NCI-H2107 treated with DMSO at 0.1 percent for 48 hours (cell line): Measurements from ENCODE around the gene CDC34.

Experiments
- DNase-seq: peaks from one replicate; lab custom pipeline; 2025; ENCODE audit not compliant: unreplicated experiment; lab: John Stamatoyannopoulos, UW

CDC34 gene

DNA sequence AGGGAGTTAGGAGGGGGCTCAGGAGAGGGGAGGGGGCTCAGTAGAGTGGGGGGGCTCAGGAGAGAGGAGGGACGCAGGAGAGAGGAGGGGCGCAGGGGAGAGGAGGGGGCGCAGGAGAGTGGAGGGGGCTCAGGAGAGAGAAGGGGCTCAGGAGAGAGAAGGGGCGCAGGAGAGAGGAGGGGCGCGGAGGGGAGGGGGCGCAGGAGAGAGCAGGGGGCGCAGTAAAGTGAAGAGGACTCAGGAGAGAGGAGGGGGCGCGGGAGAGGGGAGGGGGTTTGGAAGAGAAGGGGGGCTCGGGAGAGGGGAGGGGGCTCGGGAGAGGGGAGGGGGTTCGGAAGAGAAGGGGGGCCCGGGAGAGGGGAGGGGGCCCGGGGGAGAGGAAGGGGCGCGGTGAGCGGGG, 34.6 kb upstream of the CDC34 start:
- no peak for DNase-seq

DNA sequence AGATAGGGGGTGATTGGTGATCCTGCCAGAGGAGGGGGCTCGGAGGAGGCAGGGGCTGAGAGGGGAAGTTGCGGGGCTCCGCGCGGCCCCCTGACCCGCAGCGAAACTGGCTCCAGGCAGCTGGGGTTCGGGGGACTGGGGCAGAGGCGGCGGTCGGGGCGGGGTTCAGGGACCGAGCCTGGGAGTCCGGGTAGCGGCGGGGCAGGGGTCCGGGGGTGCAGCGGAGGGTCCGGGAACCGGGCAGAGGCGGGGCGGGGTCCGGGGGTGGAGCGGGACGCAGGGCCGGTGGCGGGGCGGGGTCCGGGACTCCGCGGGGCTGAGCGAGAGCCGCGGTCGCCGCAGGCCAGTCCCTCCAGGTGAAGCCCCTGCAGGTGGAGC, 34.1 kb upstream of the CDC34 start:
- no peak for DNase-seq

DNA sequence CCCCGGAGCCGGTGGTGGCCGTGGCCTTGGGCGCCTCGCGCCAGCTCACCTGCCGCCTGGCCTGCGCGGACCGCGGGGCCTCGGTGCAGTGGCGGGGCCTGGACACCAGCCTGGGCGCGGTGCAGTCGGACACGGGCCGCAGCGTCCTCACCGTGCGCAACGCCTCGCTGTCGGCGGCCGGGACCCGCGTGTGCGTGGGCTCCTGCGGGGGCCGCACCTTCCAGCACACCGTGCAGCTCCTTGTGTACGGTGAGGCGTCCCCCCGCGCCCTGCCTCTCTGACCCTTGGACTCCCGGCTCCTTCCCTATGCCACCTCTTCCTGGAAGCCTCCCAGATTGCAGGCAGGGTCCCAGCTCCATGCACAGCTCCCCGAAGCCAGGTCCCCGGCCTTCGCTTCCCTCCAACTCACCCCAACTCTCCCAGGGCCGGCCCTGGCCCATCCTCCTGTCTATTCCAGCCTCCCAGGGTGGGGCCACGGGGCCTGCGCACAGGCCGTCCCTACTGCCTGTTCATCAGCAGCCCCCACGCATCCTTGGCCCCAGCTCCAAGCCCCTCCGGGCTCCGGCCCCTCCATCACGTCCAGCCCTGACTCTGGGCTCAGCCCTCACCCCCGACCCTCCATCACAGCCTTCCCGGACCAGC, 33.6 kb upstream of the CDC34 start:
- no peak for DNase-seq

DNA sequence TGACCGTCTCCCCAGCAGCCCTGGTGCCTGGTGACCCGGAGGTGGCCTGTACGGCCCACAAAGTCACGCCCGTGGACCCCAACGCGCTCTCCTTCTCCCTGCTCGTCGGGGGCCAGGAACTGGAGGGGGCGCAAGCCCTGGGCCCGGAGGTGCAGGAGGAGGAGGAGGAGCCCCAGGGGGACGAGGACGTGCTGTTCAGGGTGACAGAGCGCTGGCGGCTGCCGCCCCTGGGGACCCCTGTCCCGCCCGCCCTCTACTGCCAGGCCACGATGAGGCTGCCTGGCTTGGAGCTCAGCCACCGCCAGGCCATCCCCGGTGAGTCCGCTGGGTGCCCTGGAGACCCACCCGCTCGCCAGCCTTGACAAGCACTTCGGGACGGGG, 33.1 kb upstream of the CDC34 start:
- DNase-seq: no peak

DNA sequence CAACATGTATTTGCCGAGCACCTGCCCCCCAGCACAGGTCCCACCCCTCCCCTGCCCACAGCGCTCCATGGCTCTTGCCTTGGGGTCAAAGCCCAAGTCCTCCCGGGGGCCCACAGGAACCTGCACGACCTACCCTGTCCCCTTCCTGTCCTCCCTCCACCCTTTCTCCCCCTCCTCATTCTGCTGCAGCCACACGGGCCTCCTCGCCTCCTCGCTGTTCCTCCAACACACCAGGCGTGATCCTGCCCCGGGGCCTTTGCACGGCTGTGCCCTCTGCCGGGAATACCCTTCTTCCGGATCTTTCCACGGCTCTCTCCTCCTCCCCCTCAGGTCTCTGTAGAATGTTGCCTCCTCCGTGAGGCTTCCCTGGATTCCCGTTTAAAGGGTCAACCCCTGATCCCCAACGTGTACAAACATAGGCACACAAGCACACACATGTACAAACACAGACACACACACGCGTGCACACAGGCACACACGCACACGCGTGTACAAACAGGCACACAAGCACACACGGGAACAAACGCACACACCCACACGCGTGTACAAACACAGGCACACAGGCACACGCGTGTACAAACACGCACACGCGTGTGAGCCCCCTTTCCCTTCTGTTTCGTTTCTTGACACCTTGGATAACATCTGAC, 32.5 kb upstream of the CDC34 start:
- DNase-seq: no peak

DNA sequence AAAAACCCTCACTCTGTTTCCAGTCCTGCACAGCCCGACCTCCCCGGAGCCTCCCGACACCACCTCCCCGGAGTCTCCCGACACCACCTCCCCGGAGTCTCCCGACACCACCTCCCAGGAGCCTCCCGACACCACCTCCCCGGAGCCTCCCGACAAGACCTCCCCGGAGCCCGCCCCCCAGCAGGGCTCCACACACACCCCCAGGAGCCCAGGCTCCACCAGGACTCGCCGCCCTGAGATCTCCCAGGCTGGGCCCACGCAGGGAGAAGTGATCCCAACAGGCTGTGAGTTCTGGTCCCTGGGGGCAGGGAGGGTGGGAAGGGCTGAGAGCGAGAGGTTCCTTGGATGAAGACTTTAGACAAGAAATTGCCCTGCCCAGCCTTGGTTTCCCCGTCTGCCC, 29.9 kb upstream of the CDC34 start:
- DNase-seq: no peak

DNA sequence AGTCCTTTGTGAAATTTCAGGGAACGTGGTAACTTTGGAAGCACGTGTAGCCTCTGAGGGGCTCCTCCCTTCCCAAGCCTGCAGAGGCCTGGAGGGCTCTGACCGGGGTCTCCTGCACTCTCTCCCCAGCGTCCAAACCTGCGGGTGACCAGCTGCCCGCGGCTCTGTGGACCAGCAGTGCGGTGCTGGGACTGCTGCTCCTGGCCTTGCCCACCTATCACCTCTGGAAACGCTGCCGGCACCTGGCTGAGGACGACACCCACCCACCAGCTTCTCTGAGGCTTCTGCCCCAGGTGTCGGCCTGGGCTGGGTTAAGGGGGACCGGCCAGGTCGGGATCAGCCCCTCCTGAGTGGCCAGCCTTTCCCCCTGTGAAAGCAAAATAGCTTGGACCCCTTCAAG, 26.9 kb upstream of the CDC34 start:
- DNase-seq: no peak

DNA sequence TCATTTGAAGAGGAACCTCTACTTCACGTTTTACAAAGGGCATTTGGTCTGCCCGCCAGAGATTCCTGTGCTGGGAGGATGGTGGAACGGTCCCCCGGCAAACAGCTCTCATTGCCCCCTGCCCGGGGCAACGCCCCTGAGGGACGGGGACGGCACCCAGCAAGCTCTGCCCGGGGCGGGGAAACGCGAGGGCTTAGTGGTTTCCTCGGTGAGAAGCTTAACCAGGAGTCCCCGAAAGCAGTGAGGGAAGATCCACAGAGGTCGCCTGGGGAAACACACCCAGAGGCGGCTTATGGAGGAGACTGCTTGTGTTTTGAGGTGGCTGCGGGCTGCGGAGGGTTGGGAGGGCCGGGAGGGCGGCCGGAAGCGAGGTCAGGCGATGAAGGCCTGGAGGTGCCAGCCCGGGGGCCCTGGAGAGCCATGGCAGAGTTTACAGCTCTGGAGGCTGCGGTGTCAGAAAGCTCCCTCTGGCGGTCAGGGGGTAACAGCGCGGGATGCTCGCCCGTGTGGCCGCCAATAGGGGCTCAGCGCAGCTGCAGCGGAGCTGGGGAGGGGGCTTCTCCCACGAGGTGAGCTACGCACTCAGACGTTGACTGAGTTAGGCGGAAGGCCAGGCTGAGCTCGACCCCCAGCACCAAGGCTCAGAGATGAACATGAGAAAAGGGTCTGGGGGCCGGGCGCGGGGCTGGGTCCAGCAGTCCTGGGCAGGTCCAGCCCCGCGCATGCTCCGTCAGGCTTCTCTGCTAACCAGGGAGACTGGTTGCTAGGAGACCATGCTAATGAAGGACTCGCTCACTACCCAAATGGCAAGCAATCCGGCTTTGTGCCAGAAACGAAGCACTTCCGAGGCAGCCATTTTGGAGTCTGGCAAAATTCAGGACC, 24.9 kb upstream of the CDC34 start:
- DNase-seq: peak; percentile 96

DNA sequence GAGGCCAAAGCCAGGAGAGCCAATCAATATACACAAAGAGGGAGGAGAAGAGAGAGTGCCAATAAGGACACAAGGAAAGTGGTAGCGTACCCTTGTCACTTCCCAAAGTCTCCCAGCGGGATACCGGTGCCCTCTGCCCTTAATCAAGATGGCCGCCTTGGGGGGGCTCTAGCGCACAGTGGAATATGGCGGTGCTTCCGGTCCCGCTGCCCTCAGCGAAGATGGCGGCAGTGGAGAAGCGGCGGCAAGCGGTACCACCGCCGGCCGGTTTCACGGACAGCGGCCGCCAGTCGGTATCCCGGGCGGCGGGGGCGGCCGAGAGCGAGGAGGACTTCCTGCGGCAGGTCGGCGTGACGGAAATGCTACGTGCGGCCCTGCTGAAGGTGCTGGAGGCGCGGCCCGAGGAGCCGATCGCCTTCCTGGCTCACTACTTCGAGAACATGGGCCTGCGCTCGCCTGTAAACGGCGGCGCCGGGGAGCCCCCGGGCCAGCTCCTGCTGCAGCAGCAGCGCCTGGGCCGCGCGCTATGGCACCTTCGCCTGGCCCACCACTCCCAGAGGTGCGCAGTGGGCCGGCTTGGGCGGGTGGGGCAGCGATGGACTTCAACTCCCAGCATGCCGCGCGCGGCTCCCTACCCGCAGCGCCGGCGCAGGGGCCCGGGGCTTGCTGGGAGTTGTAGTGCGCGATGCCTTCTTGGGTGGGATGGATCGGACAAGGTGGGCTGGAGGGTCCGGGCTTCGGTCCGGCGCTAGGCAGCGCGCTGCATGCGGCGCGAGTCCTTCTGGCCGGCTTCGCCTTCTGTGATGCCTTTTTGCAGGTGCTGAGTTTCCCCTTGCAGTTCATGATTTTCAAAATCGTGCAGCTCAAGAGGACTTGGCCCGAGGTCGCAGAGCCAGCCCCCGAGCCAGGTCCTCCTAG, 24.0 kb upstream of the CDC34 start, which contains the start of gene TPGS1:
Gene TPGS1 (plus strand): TSS at position 212 of the 918 bp plus-strand sequence. CDS start 10 bp downstream, at position 222.
- no peak for DNase-seq

DNA sequence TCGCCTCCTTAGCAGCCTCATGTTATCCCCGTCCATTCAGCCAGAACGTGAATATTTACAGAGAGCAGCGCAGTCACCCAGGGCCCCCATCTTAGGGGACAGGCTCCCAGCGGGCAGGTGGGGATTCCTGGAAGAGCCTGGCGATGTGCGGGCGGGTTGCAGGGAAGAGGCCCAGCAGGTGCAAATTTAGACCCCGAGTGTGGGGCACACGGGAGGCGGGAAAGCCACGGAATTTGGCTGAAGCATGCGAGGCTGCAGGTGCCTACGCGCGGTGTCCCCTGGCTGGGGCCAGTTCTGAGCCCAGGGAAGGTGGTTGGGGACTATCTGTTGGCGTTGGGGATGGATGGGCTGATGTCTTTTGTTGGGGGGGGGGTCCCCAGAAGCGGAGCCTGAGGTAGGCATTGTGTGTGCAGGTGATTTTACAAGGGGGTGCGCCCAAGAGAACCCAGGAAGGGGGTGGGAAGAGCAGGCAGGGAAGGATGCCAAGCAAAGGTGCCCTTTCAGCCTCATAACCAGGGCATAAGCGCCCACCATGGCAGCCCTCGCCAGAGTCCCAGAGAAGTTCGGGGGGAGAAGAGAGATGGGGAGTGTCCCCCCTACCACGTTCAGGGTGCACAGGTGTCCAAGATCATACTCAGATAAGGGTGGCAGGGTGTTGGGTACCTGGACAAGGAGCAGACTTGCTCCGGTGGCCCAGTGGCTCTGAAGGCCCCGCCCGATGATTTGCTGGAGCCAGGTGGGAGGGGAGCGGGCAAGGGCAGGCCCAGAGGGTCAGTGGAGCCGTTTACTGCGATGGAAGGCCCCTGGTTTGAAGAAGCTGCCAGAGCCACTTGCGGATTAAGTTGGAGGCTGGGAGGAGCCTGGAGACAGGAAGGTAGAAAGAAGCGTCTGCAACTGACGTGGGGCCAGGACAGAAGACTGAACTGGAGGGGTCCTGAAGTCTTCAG, 23.1 kb upstream of the CDC34 start:
- DNase-seq: no peak

DNA sequence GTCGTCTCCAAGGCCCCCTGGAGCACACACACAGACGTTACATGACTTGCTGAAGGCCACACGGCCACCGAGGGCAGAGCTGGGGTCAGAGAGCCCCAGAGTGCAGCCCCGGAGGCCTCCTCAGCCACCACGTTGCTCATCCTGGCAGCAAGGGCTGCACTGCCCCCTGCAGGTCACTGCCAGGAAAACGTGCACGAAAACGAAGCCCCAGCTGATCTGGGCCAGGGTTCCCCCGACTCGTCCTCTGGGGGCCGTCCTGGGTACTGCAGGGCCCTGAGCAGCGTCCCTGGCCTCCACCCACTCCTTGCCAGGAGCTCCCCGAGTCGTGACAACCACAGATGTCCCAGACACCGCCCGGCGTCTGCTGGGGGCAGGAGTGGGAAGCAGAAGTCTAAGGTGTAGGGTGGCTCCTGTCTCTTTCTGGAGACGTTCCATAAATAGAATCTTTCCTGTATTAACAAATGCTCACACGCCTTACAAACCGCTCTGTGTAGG, 20.9 kb upstream of the CDC34 start:
- peak; percentile 59 for DNase-seq

DNA sequence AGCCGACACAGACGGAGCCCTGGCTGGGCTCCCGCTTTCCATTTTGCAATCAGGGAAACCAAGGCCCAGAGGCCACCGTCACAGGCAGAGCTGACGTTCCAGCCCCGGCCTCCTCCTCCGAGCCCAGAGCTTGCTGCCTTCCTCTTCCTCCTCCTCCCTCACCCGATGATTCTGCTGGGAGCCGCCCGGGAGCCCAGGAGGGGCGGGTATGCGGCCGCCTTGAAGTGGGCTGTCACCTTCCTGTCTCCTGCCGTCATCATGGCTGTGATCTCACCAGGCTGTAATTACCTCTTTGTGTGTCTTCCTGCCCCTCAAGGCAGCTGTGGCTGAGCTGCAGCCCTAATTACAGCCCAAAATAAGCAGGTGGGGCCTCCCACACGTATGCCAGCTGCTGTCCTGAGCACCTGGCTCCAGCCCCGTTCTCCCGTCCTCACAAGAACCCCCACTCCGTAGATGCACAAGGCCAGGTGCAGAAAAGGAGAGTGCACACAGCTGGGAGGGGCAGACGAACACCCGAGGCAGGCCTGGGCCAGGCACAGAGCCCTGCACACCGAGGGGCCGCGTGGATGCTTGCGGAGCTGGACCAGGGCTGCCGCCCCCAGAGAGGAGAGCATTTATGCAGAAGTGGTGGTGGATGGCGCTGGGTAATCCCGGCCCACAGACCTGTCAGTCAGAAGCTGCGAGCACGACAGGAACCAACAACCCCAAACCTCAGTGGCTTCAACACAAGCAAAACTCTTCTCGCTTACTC, 20.3 kb upstream of the CDC34 start:
- peak; percentile 96 for DNase-seq

DNA sequence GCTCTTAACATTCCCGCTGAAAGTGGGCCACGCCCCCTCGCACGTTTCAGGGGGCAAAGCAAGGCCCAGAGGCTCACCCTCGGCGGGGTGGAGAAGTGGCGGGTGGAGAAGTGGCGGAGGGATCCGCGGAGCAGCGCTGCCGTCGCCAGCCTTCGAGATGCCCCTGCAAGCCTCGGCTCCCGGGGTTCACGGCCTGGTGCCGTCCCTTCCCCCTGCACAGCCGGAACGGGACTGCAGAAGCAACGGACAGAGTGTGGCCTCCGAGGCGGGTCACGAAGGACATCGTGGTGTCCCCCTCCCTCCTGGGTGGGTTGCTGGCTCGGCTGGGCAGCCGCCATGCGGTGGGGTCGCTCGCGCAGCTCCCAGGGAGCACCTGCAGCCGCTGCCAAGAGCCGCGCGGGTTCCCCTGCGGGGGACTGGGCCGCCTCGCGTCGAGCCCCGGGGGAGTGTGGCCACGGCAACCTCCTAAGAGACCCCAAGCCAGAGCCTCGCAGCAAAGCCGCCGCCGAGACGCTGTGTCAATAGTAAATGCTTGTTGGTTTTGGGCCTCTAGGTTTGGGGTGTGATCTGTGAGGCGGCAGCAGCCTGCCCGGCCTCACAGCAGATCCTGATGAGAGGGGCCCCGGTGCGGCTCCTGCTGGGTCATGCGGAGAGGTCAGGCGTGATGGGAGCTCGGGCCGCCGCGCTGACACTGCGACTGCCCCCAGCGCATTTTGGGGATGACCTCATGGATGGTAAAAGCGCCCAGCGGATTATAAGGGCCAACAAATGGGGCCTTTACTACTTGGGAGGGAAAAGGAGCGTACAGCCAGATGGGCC, 18.8 kb upstream of the CDC34 start:
- DNase-seq: no peak

DNA sequence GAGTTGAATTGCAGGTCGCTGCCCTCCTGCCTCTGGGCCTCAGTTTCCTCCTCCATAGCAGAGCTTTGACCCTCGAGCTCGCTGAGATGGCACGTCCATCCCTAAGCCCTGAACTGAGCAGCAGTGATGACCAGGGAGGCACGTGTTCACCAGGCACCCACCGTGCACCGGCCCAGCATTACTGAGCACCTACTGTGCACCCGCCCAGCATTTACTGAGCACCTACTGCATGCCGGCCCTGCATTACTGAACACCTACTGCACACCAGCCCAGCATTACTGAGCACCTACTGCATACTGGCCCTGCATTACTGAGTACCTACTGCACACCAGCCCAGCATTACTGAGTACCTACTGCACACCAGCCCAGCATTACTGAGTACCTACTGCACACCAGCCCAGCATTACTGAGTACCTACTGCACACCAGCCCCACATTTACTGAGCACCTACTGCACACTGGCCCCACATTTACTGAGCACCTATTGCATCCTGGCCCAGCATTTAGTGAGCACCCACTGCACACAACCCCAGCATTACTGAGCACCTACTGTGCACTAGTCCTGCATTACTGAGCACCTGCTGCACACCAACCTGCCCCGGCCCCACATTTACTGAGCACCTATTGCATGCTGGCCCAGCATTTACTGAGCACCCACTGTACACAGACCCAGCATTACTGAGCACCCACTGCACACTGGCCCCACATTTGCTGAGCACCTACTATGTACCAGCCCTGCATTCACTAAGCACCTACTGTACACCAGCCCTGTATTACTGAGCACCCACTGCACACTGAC, 18.0 kb upstream of the CDC34 start:
- DNase-seq: no peak

DNA sequence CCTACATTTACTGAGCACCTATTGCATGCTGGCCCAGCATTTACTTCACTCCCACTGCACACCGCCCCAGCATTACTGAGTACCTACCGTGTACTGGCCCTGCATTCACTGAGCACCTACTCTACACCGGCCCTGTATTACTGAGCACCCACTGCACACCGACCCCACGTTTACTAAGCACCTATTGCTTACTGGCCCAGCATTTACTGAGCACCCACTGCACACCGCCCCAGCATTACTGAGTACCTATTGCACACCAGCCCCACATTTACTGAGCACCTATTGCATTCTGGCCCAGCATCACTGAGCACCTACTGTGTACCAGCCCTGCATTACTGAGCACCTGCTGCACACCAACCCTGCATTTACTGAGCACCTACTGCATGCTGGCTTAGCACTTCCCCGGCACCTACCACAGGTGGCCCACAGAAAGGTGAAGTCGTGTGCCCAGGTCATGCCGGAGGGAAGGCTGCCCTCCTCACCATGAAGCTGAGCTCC, 17.3 kb upstream of the CDC34 start:
- DNase-seq: no peak

DNA sequence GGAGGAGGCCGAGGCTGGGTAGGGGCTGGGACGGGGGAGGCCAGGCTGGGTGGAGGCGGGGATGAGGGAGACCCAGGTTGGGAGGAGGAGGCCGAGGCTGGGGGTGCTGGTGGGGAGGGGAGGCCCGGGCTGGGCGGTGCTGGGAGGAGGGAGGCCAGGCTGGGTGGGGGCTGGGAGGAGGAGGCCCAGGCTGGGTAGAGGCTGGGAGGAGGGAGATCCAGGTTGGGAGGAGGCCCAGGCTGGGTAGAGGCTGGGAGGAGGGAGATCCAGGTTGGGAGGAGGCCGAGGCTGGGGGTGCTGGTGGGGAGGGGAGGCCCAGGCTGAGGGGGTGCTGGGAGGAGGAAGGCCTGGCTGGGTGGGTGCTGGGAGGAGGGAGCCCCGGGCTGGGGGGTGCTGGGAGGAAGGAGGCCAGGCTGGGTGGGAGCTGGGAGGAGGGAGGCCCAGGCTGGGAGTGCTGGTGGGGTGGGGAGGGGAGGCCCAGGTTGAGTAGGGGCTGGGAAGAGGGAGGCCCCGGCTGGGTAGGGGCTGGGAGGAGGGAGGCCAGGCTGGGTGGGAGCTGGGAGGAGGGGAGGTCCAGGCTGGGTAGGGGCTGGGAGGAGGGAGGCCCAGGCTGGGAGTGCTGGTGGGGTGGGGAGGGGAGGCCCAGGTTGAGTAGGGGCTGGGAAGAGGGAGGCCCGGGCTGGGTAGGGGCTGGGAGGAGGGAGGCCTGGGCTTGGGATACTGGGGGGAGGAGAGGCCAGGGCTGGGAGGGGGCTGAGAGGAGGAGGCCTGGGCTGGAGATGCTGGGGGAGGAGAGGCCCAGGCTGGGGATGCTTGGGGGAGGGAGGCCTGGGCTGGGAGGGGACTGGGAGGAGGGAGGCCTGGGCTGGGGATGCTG, 13.6 kb upstream of the CDC34 start:
- no peak for DNase-seq
